ENCODE measurements around the gene ELAVL1. TPM values are rescaled to one million over a fixed set of nuclear protein-coding genes. Genes with fewer than 3 reads are reported as not detected.

ELAVL1 gene
- polyA plus RNA-seq, 1 experiment: 44.7 TPM

DNA sequence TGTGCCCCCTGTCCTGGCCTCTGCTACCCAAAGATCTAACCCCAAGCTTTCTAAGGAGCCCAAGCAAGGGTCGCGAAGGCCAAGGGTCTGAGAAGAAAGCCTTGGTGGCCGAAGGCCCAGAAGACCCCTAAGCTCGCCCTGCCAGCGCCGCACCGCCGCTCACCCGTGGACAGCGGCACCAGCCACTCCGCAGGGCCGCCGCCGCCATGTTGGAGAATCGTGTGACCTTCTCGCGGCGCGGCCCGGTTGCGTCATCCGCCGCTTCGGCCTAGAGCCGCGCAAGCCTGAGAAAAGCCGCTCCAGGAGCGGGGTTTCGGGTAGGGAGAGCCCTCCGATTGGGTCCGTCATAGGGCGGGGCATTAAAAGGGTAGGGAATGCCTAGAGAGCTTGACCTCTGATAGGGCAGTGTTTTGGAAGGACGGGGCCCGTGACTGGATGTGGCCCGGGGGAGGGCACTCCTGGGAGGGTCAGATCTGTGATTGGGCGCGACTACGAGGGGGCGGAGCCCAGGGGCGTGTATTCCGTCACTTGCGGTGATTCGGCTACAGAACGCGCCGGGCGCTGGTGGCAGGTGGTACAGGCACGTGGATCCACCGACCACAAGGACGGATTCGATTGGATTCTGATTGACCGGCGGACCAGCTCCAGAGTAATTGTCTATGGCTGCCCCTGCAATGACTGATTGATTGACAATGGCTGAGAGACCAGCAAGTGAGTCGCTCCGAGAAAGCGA is 61.8 kb downstream of the ELAVL1 start, which contains the start of gene TIMM44:
Gene TIMM44 (minus strand): TSS at position 223 of the 733 bp plus-strand sequence. CDS start 15 bp downstream, at position 208.
- DNase-seq (ENCODE audit: low read depth, low spot score): peak; percentile 99
- Histone ChIP-seq H3K4me3 (ENCODE audit: low read depth, low read length) (peak within 1 kb of the TSS; percentile 96), H3K27ac (ENCODE audit: low read depth, low read length) (peak within 1 kb of the TSS; percentile 93), H3K9me3 (ENCODE audit: control insufficient read depth, insufficient read depth, low read length) (peaks cover 3% of the 10 kb centered on the region; the same call in 1 of the 2 replicates), H3K27me3 (ENCODE audit: control insufficient read depth, insufficient read depth, low read length) (no peaks in the 10 kb centered on the region)
- ChIA-PET POLR2A (interaction anchor here (0.7 to 2.4 kb wide), 8 partner anchors 12 to 311 kb away, joined by 3 to 22 read pairs (median 6); partner anchors contain the start of genes ELAVL1 and MAP2K7), CTCF (interaction anchor here (0.5 to 3.9 kb wide), 39 partner anchors 9 to 842 kb away, joined by 3 to 57 read pairs (median 6); partner anchors contain the start of genes LRRC8E, MAP2K7, SNAPC2 and ZNF414)
- TF ChIP-seq, protein P1, sequence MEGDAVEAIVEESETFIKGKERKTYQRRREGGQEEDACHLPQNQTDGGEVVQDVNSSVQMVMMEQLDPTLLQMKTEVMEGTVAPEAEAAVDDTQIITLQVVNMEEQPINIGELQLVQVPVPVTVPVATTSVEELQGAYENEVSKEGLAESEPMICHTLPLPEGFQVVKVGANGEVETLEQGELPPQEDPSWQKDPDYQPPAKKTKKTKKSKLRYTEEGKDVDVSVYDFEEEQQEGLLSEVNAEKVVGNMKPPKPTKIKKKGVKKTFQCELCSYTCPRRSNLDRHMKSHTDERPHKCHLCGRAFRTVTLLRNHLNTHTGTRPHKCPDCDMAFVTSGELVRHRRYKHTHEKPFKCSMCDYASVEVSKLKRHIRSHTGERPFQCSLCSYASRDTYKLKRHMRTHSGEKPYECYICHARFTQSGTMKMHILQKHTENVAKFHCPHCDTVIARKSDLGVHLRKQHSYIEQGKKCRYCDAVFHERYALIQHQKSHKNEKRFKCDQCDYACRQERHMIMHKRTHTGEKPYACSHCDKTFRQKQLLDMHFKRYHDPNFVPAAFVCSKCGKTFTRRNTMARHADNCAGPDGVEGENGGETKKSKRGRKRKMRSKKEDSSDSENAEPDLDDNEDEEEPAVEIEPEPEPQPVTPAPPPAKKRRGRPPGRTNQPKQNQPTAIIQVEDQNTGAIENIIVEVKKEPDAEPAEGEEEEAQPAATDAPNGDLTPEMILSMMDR (IDR thresholded peaks at IDR 0.05; ENCODE audit: low read depth, low read length): no peak

DNA sequence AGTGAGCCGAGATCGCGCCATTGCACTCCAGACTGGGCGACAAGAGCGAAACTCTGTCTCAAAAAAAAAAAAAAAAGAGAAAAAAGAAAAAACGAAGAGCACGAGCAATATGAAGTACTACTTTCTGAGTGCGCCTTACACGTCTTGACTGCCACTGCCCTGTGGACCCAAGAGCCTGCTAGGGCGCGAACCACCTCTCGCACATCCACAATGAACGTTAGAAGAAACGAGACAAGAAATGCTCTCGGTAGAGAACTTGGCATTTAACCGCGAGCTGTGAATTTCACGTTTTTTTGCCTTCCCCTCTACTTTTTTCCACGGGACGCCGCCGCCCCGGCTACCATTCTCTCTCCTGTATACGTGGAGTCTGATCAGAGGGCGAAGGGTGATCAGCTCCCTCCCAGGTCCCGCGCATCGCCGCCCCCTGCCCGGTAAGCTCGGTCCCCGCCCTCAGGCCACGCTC is 62.4 kb downstream of the ELAVL1 start:
- Histone ChIP-seq H3K27ac (ENCODE audit: low read depth, low read length) (peak overlapping the region; percentile 93), H3K27me3 (ENCODE audit: control insufficient read depth, insufficient read depth, low read length) (no peaks in the 10 kb centered on the region), H3K9me3 (ENCODE audit: control insufficient read depth, insufficient read depth, low read length) (peaks cover 3% of the 10 kb centered on the region; the same call in 1 of the 2 replicates), H3K4me3 (ENCODE audit: low read depth, low read length) (peak overlapping the region; percentile 96)
- no peak for DNase-seq (ENCODE audit: low read depth, low spot score)
- TF ChIP-seq, protein P1 (IDR thresholded peaks at IDR 0.05; ENCODE audit: low read depth, low read length): no peak
- ChIA-PET POLR2A (interaction anchor here (0.7 to 2.4 kb wide), 7 partner anchors 13 to 212 kb away, joined by 3 to 22 read pairs (median 6); partner anchors contain the start of genes ELAVL1 and MAP2K7), CTCF (interaction anchor here (0.6 to 3.9 kb wide), 23 partner anchors 8 to 841 kb away, joined by 3 to 57 read pairs (median 8); partner anchors contain the start of genes LRRC8E, MAP2K7 and SNAPC2)

DNA sequence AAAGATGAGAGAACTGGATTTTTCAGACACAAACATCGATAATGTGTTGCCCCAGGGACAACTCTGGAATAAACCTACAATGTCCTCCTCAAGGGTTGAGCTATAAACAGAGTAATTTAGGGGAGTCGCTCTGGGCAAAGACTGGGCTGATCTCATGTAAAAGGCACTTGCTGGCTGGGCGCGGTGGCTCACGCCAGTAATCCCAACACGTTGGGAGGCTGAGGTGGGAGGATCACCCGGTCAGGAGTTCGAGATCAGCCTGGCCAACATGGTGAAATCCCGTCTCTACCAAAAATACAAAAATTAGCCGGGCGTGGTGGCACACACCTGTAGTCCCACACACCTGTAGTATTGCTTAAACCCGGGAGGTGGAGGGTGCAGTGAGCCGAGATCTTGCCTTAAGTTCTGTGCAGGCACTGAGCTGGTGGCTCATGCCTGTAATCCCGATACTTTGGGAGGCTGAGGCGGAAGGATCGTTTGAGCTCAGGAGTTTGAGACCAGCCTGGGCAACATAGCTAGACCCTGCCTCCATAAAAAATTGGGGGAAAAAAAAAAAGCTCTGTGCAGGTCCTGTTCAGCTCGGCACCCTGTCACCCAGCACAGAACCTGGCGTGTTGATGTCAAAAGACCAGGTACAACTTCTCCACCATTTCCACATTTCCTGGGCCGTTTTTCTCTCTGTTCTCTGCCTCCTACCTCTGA is 63.4 kb downstream of the ELAVL1 start:
- POLR2A ChIA-PET: interaction anchor here (0.6 kb wide), 1 partner anchor 507 kb away, joined by 4 read pairs; no protein-coding TSS in a partner anchor
- Histone ChIP-seq H3K27ac (ENCODE audit: low read depth, low read length) (no peak overlapping the region), H3K9me3 (ENCODE audit: control insufficient read depth, insufficient read depth, low read length) (peaks cover 3% of the 10 kb centered on the region; the same call in 1 of the 2 replicates), H3K4me3 (ENCODE audit: low read depth, low read length) (peak overlapping the region; percentile 96), H3K27me3 (ENCODE audit: control insufficient read depth, insufficient read depth, low read length) (no peaks in the 10 kb centered on the region)
- TF ChIP-seq, protein P1 (IDR thresholded peaks at IDR 0.05; ENCODE audit: low read depth, low read length): no peak
- no peak for DNase-seq (ENCODE audit: low read depth, low spot score)
- CTCF ChIA-PET: interaction anchor here (0.8 to 3.9 kb wide), 5 partner anchors 13 to 310 kb away, joined by 3 to 57 read pairs (median 39); no protein-coding TSS in a partner anchor

DNA sequence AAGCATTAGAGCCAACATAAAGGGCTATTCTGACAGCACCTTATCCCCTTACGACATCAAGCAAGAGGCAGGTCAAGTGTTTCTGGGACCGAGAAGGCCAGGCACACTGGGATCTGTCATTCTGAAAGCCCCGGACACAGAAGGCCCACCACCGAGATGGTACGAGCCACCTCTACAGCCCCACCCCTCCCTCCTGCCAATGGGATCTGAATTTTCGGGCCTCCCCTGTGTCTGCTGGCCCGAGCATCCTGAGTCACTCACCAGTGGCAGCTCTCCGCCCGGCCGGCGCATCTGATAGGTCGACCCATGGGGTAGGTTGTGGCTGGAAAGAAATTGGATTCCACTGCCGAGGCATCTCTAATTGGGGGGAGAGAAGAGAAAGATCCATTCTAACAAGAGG is 64.6 kb downstream of the ELAVL1 start:
- no peaks in the 10 kb centered on the region for H3K27me3 ChIP-seq (ENCODE audit: control insufficient read depth, insufficient read depth, low read length)
- ChIA-PET POLR2A (interaction anchor here (0.6 kb wide), 1 partner anchor 642 kb away, joined by 3 read pairs; no protein-coding TSS in a partner anchor), CTCF (no interaction called here)
- H3K9me3 ChIP-seq (ENCODE audit: control insufficient read depth, insufficient read depth, low read length): peaks cover 3% of the 10 kb centered on the region; the same call in 1 of the 2 replicates
- TF ChIP-seq, protein P1 (IDR thresholded peaks at IDR 0.05; ENCODE audit: low read depth, low read length): no peak
- H3K4me3 ChIP-seq (ENCODE audit: low read depth, low read length): no peak overlapping the region
- no peak overlapping the region for H3K27ac ChIP-seq (ENCODE audit: low read depth, low read length)
- DNase-seq (ENCODE audit: low read depth, low spot score): no peak
